ENCODE results near the gene CPSF6.
"Not testable (repeated sequence)": the region's sequence is repeated elsewhere in the genome, so short reads cannot be mapped to it uniquely, and the experiment has no call there.

Gene CPSF6

DNA sequence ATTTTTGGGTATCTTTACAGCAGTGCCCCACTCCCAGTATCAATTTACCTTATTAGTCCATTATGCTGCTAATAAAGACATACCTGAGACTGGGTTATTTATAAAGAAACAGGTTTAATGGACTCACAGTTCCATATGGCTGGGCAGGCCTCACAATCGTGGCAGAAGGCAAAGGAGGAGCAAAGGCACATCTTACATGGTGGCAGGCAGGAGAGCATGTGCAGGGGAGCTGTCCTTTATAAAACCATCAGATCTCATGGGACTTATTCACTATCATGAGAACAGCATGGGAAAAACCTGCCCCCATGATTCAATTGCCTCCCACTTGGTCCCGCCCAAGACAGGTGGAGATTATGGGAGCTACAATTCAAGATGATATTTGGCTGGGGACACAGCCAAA is 77.9 kb downstream of the CPSF6 start:
- not testable (repeated sequence) for H4K5ac ChIP-seq (ENCODE audit: low read length); H3K18ac ChIP-seq (ENCODE audit: low read length); H3K79me2 ChIP-seq (ENCODE audit: control insufficient read depth, insufficient read depth, low read length); H3K27me3 ChIP-seq (ENCODE audit: insufficient read depth, low read length, poor library complexity); H3K23ac ChIP-seq (ENCODE audit: low read length); H2AK5ac ChIP-seq (ENCODE audit: low read length); H3K4me3 ChIP-seq (ENCODE audit: low read length); H3K4me1 ChIP-seq (ENCODE audit: control insufficient read depth, low read depth, low read length); H2BK15ac ChIP-seq (replicated peaks; ENCODE audit: low read depth); H3K4ac ChIP-seq (ENCODE audit: low read depth, low read length); H3K79me1 ChIP-seq (ENCODE audit: low read length); H3K36me3 ChIP-seq (ENCODE audit: control insufficient read depth, insufficient read depth, low read length); H3K56ac ChIP-seq (ENCODE audit: low read length); H2BK120ac ChIP-seq (ENCODE audit: low read depth, low read length); H3K27ac ChIP-seq (ENCODE audit: low read depth, low read length); H3K9ac ChIP-seq (ENCODE audit: low read length); H2BK5ac ChIP-seq (ENCODE audit: low read length); DNase-seq; H4K8ac ChIP-seq (ENCODE audit: low read depth, low read length); H3K4me2 ChIP-seq (ENCODE audit: low read length)
- WGBS (ENCODE audit: extremely low coverage, insufficient coverage, low lambda C conversion rate) = no CpG with 5 or more reads among the region's 2 CpGs

DNA sequence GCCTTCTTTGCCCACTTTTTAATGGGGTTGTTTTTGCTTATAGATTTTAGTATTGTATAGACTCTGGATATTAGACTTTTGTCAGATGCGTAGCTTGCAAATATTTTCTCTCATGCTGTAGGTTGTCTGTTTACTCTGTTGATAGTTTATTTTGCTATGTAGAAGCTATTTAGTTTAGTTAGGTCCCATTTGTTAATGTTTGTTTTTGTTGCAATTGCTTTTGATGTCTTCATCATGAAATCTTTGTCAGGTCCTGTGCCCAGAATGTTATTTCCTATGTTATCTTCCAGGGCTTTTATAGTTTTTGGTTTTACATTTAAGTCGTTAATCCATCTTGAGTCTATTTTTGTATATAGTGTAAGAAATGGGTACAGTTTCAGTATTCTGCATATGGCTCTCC is 78.9 kb downstream of the CPSF6 start:
- H4K5ac ChIP-seq (ENCODE audit: low read length) = no peak overlapping the region
- no peak overlapping the region for H4K8ac ChIP-seq (ENCODE audit: low read depth, low read length)
- no peaks in the 10 kb centered on the region for H3K27me3 ChIP-seq (ENCODE audit: insufficient read depth, low read length, poor library complexity)
- DNase-seq = no peak
- H2AK5ac ChIP-seq (ENCODE audit: low read length) = no peak overlapping the region
- no peak overlapping the region for H3K4ac ChIP-seq (ENCODE audit: low read depth, low read length)
- H3K79me1 ChIP-seq (ENCODE audit: low read length) = no peaks in the 10 kb centered on the region
- H2BK5ac ChIP-seq (ENCODE audit: low read length) = no peak overlapping the region
- H2BK120ac ChIP-seq (ENCODE audit: low read depth, low read length) = no peak overlapping the region
- H3K4me1 ChIP-seq (ENCODE audit: control insufficient read depth, low read depth, low read length) = no peaks in the 10 kb centered on the region
- H3K9ac ChIP-seq (ENCODE audit: low read length) = no peak overlapping the region
- no peak overlapping the region for H3K23ac ChIP-seq (ENCODE audit: low read length)
- no peak overlapping the region for H3K18ac ChIP-seq (ENCODE audit: low read length)
- no peaks in the 10 kb centered on the region for H3K36me3 ChIP-seq (ENCODE audit: control insufficient read depth, insufficient read depth, low read length)
- no CpG with 5 or more reads among the region's 2 CpGs for WGBS (ENCODE audit: extremely low coverage, insufficient coverage, low lambda C conversion rate)
- no peak overlapping the region for H3K27ac ChIP-seq (ENCODE audit: low read depth, low read length)
- H3K4me3 ChIP-seq (ENCODE audit: low read length) = no peak overlapping the region
- H2BK15ac ChIP-seq (replicated peaks; ENCODE audit: low read depth) = no peak overlapping the region
- no peak overlapping the region for H3K4me2 ChIP-seq (ENCODE audit: low read length)
- H3K79me2 ChIP-seq (ENCODE audit: control insufficient read depth, insufficient read depth, low read length) = no peaks in the 10 kb centered on the region
- H3K56ac ChIP-seq (ENCODE audit: low read length) = no peak overlapping the region

DNA sequence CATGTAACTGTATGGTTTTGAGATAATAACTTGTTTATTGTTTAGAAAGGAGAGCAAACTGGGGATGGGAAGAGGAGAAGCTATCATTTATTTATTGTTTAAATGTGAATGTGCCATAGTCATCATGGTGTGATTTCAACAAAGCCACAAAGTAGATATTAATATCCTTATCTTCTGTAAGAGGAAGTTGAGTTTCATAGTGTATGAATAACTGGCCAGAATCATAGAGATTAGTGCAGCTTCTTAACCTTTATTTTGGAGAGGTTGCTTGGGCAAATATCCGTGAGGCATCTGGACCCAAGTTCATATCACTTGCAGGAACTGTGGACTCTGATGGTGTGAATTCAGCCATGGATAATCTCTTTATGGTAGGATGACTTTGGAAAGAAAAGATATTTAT is 82.0 kb downstream of the CPSF6 start:
- H3K36me3 ChIP-seq (ENCODE audit: control insufficient read depth, insufficient read depth, low read length) = no peaks in the 10 kb centered on the region
- H2BK15ac ChIP-seq (replicated peaks; ENCODE audit: low read depth) = no peak overlapping the region
- no peak overlapping the region for H4K5ac ChIP-seq (ENCODE audit: low read length)
- no peaks in the 10 kb centered on the region for H3K79me2 ChIP-seq (ENCODE audit: control insufficient read depth, insufficient read depth, low read length)
- no peak overlapping the region for H3K18ac ChIP-seq (ENCODE audit: low read length)
- no peaks in the 10 kb centered on the region for H3K4me1 ChIP-seq (ENCODE audit: control insufficient read depth, low read depth, low read length)
- H3K27me3 ChIP-seq (ENCODE audit: insufficient read depth, low read length, poor library complexity) = no peaks in the 10 kb centered on the region
- no peak overlapping the region for H3K9ac ChIP-seq (ENCODE audit: low read length)
- H3K4me2 ChIP-seq (ENCODE audit: low read length) = no peak overlapping the region
- no peak overlapping the region for H2BK120ac ChIP-seq (ENCODE audit: low read depth, low read length)
- H4K8ac ChIP-seq (ENCODE audit: low read depth, low read length) = no peak overlapping the region
- no peak overlapping the region for H3K4ac ChIP-seq (ENCODE audit: low read depth, low read length)
- no peak overlapping the region for H3K23ac ChIP-seq (ENCODE audit: low read length)
- H3K4me3 ChIP-seq (ENCODE audit: low read length) = no peak overlapping the region
- no peak overlapping the region for H2AK5ac ChIP-seq (ENCODE audit: low read length)
- no CpG with 5 or more reads among the region's 1 CpG for WGBS (ENCODE audit: extremely low coverage, insufficient coverage, low lambda C conversion rate)
- DNase-seq = no peak
- no peak overlapping the region for H2BK5ac ChIP-seq (ENCODE audit: low read length)
- no peak overlapping the region for H3K27ac ChIP-seq (ENCODE audit: low read depth, low read length)
- H3K79me1 ChIP-seq (ENCODE audit: low read length) = no peaks in the 10 kb centered on the region
- no peak overlapping the region for H3K56ac ChIP-seq (ENCODE audit: low read length)

Data from mesendoderm (in vitro differentiated cells).